ENCODE results near the gene KCNH3. TPM values are rescaled to one million over a fixed set of nuclear protein-coding genes. Genes with fewer than 3 reads are reported as not detected.
A peak's percentile ranks its signal among the peaks of the same experiment; 100 is the strongest.

The KCNH3 gene
- total RNA-seq, 1 donor from 2014 or later, result 0.16 TPM

DNA sequence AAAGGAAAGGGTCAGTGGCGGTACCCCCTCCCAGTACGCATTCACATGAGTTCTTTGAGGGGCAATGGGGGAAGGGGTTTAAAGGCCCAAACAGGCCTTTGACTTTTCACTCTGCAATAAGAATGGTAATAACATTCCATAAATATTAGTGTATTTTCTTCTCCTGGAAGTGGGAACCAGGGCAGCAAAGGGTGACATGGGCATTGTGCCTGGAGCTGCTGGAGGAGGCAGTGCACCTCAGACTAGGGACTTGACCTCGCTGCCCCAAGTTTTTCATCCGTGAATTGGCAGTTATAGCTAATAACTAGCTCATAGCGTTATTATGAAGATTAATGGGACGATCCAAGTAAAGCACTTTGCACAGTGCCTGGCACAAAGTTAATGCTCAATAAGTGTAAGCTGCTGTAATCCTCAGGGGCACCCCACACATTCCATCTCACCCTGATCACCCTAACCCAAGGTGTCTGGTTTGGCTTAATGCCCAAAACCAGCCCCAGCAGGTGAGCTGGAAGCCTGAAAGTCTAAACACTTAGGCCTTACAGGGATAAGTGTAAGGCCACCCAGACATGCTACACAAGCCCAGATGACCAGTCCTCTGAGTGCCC, 2.8 kb upstream of the KCNH3 start:
- Mint-ChIP-seq H3K4me3 (peak overlapping the region; percentile 18), H3K36me3 (ENCODE audit: low read depth) (no peaks in the 10 kb centered on the region), H3K27ac (ENCODE audit: unreplicated experiment) (peak overlapping the region; percentile 12), H3K4me1 (peaks cover 5% of the 10 kb centered on the region), H3K9me3 (no peaks in the 10 kb centered on the region), H3K27me3 (ENCODE audit: low read depth) (peaks cover 70% of the 10 kb centered on the region)
- DNase-seq (ENCODE audit: low read depth, low spot score), result no peak
- no peak for TF ChIP-seq CTCF (conservative IDR thresholded peaks at IDR 0.05)

GRCh38 chr12:49536526-49537071, 2.2 kb upstream of the KCNH3 start:
- Mint-ChIP-seq H3K9me3 (no peaks in the 10 kb centered on the region), H3K4me3 (peak overlapping the region; percentile 79), H3K27ac (ENCODE audit: unreplicated experiment) (no peak overlapping the region), H3K36me3 (ENCODE audit: low read depth) (no peaks in the 10 kb centered on the region), H3K27me3 (ENCODE audit: low read depth) (peaks cover 76% of the 10 kb centered on the region), H3K4me1 (peaks cover 5% of the 10 kb centered on the region)
- no peak for TF ChIP-seq CTCF (conservative IDR thresholded peaks at IDR 0.05)
- DNase-seq (ENCODE audit: low read depth, low spot score), result no peak

- no peak for TF ChIP-seq CTCF (conservative IDR thresholded peaks at IDR 0.05)
- peak overlapping the region; percentile 79 for H3K4me3 Mint-ChIP-seq
- peaks cover 5% of the 10 kb centered on the region for H3K4me1 Mint-ChIP-seq
- H3K27ac Mint-ChIP-seq (ENCODE audit: unreplicated experiment), result no peak overlapping the region
- no peak for DNase-seq (ENCODE audit: low read depth, low spot score)
- H3K27me3 Mint-ChIP-seq (ENCODE audit: low read depth), result peaks cover 83% of the 10 kb centered on the region
- H3K36me3 Mint-ChIP-seq (ENCODE audit: low read depth), result no peaks in the 10 kb centered on the region
- H3K9me3 Mint-ChIP-seq, result no peaks in the 10 kb centered on the region
Measured at GRCh38 chr12:49537231-49537751, 1.5 kb upstream of the KCNH3 start.

GRCh38 chr12:49537752-49538509, 899 bp upstream of the KCNH3 start:
- H3K4me3 Mint-ChIP-seq, result peak overlapping the region; percentile 79
- peaks cover 5% of the 10 kb centered on the region for H3K4me1 Mint-ChIP-seq
- peaks cover 85% of the 10 kb centered on the region for H3K27me3 Mint-ChIP-seq (ENCODE audit: low read depth)
- H3K27ac Mint-ChIP-seq (ENCODE audit: unreplicated experiment), result no peak overlapping the region
- no peak for DNase-seq (ENCODE audit: low read depth, low spot score)
- TF ChIP-seq CTCF (conservative IDR thresholded peaks at IDR 0.05), result peak; percentile 33
- no peaks in the 10 kb centered on the region for H3K36me3 Mint-ChIP-seq (ENCODE audit: low read depth)
- H3K9me3 Mint-ChIP-seq, result no peaks in the 10 kb centered on the region

DNA sequence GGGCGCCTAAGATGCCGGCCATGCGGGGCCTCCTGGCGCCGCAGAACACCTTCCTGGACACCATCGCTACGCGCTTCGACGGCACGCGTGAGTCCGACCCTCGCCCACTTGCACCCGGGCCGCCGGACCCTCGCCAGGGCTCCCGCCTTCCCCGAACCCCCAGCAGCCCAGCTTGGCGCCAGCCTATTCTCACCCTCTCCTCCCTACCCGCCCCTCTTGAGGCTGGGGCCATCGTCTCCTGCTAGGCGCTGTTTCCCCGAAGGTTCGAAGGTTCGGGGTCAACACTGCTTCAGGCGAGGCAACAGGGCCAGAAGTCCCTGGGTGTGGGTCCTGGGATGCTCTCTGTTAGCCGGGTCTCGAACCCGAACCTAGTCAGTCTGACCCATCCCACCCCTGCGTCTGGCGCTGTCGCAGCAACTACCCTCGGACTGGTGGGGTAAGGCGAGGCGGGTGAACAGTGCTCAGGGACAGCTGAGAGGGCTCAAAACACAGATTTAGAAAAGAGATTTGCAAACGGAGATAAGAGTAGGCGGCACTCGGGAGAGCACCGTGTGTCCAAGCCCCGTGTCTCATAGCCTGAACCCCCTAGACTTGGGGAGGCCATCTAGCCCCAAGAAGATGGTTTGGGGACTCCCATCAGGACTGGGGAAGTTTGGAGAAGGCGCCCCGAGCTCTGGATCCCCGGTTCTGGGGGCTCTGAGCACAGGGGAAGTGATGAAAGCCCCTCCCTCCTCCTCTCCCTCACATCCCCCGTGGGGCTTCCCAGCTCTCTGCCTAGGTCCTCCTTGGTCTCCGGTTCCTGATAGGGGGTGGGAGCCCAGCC, 787 bp downstream of the KCNH3 start:
- H3K4me1 Mint-ChIP-seq, result peaks cover 11% of the 10 kb centered on the region
- H3K27ac Mint-ChIP-seq (ENCODE audit: unreplicated experiment), result no peak overlapping the region
- no peak for DNase-seq (ENCODE audit: low read depth, low spot score)
- H3K4me3 Mint-ChIP-seq, result peak overlapping the region; percentile 38
- H3K36me3 Mint-ChIP-seq (ENCODE audit: low read depth), result no peaks in the 10 kb centered on the region
- peaks cover 91% of the 10 kb centered on the region for H3K27me3 Mint-ChIP-seq (ENCODE audit: low read depth)
- H3K9me3 Mint-ChIP-seq, result no peaks in the 10 kb centered on the region
- no peak for TF ChIP-seq CTCF (conservative IDR thresholded peaks at IDR 0.05)

Measured in neural crest cell (in vitro differentiated cells).